GM19467 (cell line): ENCODE data around the gene SLC35F2.

Experiments used
- ATAC-seq: cut with Tn5 transposase; IDR thresholded peaks from one replicate; pipeline ENCODE4 v1.9.1; 2021; ENCODE audit warnings: mild to moderate bottlenecking, moderate library complexity; ENCODE audit not compliant: unreplicated experiment

The SLC35F2 gene

DNA sequence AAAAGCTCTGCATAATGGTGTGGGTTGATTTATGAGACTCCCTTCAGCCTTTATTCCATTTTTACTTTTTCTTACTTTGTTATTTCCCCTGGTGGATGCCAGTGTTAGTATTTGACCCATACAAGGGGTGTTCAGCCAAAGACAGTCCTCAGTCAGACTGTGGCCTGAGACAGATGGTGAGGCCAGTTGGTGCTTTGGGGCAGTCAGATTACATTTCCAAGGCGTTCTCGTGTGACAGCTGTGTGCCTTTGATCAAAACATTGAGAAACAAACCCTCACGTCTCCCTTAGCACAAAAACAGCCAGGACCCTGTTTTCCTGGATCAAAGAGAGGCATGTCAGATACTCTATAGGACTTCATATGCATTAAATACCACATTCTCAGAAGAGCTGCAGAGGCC is 115.4 kb downstream of the SLC35F2 start:
- ATAC-seq, result no peak

DNA sequence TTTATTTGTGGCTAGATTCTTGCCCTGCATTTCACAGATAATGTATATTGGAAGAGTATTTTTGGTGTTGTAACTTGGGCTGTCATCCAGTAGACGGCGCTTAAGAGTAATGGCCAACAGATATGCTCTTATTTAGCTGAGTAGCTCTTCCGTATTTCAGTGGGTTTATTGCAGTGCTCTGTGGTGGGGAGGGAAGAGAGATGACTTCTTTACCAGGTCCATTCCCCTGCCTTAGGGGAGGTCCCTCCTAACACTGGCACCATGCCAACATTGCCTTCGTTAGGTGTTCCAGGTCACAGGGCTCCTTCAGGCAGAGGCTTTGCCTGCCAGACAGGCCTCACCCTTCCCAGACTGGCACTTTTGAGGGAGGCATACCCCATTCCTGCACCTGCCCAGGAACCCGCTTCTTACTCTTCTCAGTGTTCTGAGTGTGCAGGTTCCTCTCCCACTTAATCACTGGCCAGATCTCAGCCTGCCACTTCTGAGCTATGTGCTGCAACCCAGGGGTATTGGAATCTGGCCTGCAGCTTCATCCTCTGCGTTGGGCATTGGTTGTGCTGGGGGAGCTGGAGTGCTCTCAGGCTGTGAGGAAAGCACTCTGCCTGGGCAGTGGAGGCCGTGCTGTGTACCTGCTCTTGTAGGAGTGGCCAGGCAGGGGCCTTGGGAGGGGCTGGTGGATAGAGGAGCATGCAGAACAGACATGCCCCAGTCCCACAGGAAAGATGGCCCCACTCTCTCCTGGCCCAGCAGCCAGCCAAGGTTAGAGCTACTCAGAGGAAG is 117.4 kb downstream of the SLC35F2 start:
- peak; percentile 89 for ATAC-seq
